ENCODE results near the gene ZNF607. TPM values are rescaled to one million over a fixed set of nuclear protein-coding genes. Genes with fewer than 3 reads are reported as not detected.
A peak's percentile ranks its signal among the peaks of the same experiment; 100 is the strongest.
"Not testable (repeated sequence)": the region's sequence is repeated elsewhere in the genome, so short reads cannot be mapped to it uniquely, and the experiment has no call there.

ZNF607 gene
- 0.26 and 0.59 TPM in 2 replicates for total RNA-seq (2014; rRNA removed; shearing (Covaris generic))

- DNase-seq (ENCODE audit: low spot score) = peak; percentile 34
Measured at GRCh38 chr19:37719111-37719926, at the start of gene ZNF607. TSS of gene ZNF607 (minus strand) at chr19:37719761. CDS start at chr19:37711618, 8,143 bp downstream.

GRCh38 chr19:37763488-37763887, 43.9 kb upstream of the ZNF607 start:
- DNase-seq (ENCODE audit: low spot score) = peak; percentile 29

- not testable (repeated sequence) for DNase-seq (ENCODE audit: low spot score)
Measured at GRCh38 chr19:37757683-37758082, 38.1 kb upstream of the ZNF607 start.

GRCh38 chr19:37738371-37738770, 18.8 kb upstream of the ZNF607 start:
- no peak for DNase-seq (ENCODE audit: low spot score)

GRCh38 chr19:37725181-37725580, 5.6 kb upstream of the ZNF607 start:
- DNase-seq (ENCODE audit: low spot score) = no peak

GRCh38 chr19:37719927-37720265, 335 bp upstream of the ZNF607 start:
- DNase-seq (ENCODE audit: low spot score) = no peak

- DNase-seq (ENCODE audit: low spot score) = no peak
Measured at GRCh38 chr19:37718304-37718703, 1.3 kb downstream of the ZNF607 start.

- DNase-seq (ENCODE audit: low spot score) = no peak
Measured at GRCh38 chr19:37716140-37716539, 3.4 kb downstream of the ZNF607 start.

GRCh38 chr19:37706052-37706605, 13.4 kb downstream of the ZNF607 start:
- DNase-seq (ENCODE audit: low spot score) = no peak

- DNase-seq (ENCODE audit: low spot score) = peak; percentile 33
Measured at GRCh38 chr19:37699057-37699456, 20.5 kb downstream of the ZNF607 start.

- peak; percentile 5 for DNase-seq (ENCODE audit: low spot score)
Measured at GRCh38 chr19:37698216-37698615, 21.3 kb downstream of the ZNF607 start.

- DNase-seq (ENCODE audit: low spot score) = no peak
Measured at GRCh38 chr19:37695144-37695899, 24.2 kb downstream of the ZNF607 start.

GRCh38 chr19:37692956-37693620, 26.5 kb downstream of the ZNF607 start:
- DNase-seq (ENCODE audit: low spot score) = no peak

GRCh38 chr19:37691881-37692504, 27.6 kb downstream of the ZNF607 start:
- DNase-seq (ENCODE audit: low spot score) = no peak

- no peak for DNase-seq (ENCODE audit: low spot score)
Measured at GRCh38 chr19:37683520-37683919, 36.0 kb downstream of the ZNF607 start.

- no peak for DNase-seq (ENCODE audit: low spot score)
Measured at GRCh38 chr19:37669450-37669914, 50.1 kb downstream of the ZNF607 start.

- DNase-seq (ENCODE audit: low spot score) = not testable (repeated sequence)
Measured at GRCh38 chr19:37657157-37657556, 62.4 kb downstream of the ZNF607 start.

- DNase-seq (ENCODE audit: low spot score) = peak; percentile 18
Measured at GRCh38 chr19:37655689-37656371, 63.7 kb downstream of the ZNF607 start.

GRCh38 chr19:37655301-37655688, 64.3 kb downstream of the ZNF607 start, which contains the start of gene ZFP30:
TSS of gene ZFP30 (minus strand) at chr19:37655465. CDS start at chr19:37647822, 7,643 bp downstream.
- peak; percentile 61 for DNase-seq (ENCODE audit: low spot score)

- peak; percentile 31 for DNase-seq (ENCODE audit: low spot score)
Measured at GRCh38 chr19:37654629-37655300, 64.8 kb downstream of the ZNF607 start.

Measured in A172 (cell line).